CD4-positive, alpha-beta T cell treated with Interferon gamma for 1 hour (primary cell): ENCODE data around the gene FLRT1.
A peak's percentile ranks its signal among the peaks of the same experiment; 100 is the strongest.

Source experiments
- DNase-seq: peaks from one replicate; pipeline ENCODE4 v3.0.0-alpha.2; 2020

Gene FLRT1

GRCh38 chr11:64069401-64070313 lies 33.9 kb downstream of the FLRT1 start:
- DNase-seq: no peak

GRCh38 chr11:64070314-64070681 lies 34.6 kb downstream of the FLRT1 start:
- no peak for DNase-seq

GRCh38 chr11:64071849-64072248 lies 36.1 kb downstream of the FLRT1 start:
- no peak for DNase-seq

GRCh38 chr11:64072403-64072802 lies 36.7 kb downstream of the FLRT1 start:
- DNase-seq: no peak

- no peak for DNase-seq
These were observed 37.1 kb downstream of the FLRT1 start for GRCh38 chr11:64072871-64073270.

- DNase-seq: no peak
These were observed 37.8 kb downstream of the FLRT1 start for GRCh38 chr11:64073542-64073941.

GRCh38 chr11:64074239-64074638 lies 38.5 kb downstream of the FLRT1 start:
- DNase-seq: peak; percentile 17

GRCh38 chr11:64076758-64077157 lies 41.0 kb downstream of the FLRT1 start:
- DNase-seq: no peak

GRCh38 chr11:64077607-64078006 lies 41.9 kb downstream of the FLRT1 start:
- DNase-seq: no peak

GRCh38 chr11:64078284-64078683 lies 42.6 kb downstream of the FLRT1 start:
- no peak for DNase-seq

GRCh38 chr11:64078905-64079304 lies 43.2 kb downstream of the FLRT1 start:
- DNase-seq: no peak

GRCh38 chr11:64080390-64080789 lies 44.7 kb downstream of the FLRT1 start:
- DNase-seq: no peak

GRCh38 chr11:64081745-64082442 lies 46.2 kb downstream of the FLRT1 start:
- no peak for DNase-seq

- DNase-seq: no peak
These were observed 47.8 kb downstream of the FLRT1 start for GRCh38 chr11:64083398-64084080.

- no peak for DNase-seq
These were observed 48.6 kb downstream of the FLRT1 start for GRCh38 chr11:64084146-64084950.

- DNase-seq: no peak
These were observed 49.4 kb downstream of the FLRT1 start for GRCh38 chr11:64084951-64085710.
